ENCODE data around the gene EHMT2.
"Not testable (repeated sequence)": the region's sequence is repeated elsewhere in the genome, so short reads cannot be mapped to it uniquely, and the experiment has no call there.

EHMT2 gene

DNA sequence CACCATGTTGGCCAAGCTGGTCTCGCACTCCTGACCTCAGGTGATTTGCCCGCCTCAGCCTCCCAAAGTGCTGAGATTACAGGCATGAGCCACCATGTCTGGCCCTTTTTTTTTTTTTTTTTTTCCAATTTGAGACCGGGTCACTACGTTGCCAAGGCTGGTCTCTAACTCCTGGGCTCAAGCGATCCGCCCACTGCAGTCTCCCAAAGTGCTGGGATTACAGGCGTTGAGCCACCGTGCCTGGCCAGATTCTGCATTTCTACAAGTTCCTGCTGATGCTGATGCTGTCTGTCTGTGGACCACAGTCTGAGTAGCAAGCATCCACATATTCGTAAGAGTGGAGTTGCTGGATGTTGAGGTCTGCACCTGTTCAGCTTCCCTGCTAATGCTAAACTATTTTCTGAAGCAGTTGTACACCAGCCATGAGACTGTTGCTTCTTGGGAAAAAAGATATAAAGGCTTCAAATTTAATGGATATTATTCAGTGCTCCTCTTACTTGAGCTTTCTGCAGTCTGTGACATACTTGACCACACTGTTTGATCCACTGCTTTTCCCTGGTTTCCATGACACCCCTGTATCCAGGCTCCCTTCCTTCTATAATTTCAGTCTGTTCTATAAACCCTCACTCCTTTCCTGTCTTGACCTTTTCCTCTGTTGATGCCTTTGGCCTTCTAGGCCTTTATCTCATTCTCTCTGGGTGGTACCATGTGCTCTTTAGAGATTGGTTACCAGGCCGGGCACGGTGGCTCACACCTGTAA, 14.5 kb upstream of the EHMT2 start:
- no peak for DNase-seq

DNA sequence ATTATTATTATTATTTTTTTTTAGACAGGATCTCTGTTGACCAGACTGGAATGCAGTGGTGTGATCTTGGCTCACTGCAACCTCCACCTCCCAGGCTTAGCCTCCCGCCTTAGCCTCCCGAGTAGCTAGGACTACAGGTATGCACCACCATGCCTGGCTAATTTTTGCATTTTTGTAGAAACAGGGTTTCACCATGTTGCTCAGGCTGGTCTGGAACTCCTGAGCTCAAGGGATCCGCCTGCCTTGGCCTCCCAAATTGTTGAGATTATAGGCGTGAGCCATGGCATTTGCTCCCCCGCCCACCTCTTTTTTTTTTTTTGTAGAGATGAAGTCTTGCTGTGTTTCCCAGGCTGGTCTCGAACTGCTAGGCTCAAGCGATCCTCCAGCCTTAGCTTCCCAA, 11.8 kb upstream of the EHMT2 start:
- not testable (repeated sequence) for DNase-seq

DNA sequence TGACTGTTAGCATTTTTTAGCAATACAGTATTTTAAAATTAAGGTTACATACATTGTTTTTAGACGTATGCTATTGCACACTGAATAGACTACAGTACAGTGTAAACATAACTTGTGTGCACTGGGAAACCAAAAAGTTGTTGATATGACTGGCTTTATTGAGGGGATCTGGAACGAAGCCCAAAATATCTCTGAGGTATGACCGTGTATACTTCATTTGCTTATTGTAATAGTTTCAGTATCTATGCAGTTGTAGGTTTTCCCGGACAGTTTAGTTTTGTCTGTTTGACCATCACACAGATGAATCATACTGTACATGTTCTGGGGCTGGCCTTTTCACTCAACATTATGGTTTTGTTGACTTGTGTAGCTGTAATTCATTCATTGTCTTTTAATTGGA, 11.3 kb upstream of the EHMT2 start:
- DNase-seq: no peak

DNA sequence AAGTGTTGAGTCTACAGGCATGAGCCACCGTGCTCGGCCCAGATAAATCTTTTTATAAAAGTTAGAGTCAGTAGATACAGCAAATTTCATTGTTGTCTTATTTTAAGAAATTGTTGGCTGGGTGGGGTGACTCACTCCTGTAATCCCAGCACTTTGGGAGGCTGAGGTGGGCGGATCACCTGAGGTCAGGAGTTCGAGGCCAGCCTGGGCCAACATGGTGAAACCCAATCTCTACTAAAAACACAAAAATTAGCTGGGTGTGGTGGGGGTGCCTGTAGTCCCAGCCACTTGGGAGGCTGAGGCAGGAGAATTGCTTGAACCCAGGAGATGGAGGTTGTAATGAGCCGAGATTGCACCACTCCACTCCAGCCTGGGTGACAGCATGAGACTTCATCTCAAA, 10.8 kb upstream of the EHMT2 start:
- not testable (repeated sequence) for DNase-seq

DNA sequence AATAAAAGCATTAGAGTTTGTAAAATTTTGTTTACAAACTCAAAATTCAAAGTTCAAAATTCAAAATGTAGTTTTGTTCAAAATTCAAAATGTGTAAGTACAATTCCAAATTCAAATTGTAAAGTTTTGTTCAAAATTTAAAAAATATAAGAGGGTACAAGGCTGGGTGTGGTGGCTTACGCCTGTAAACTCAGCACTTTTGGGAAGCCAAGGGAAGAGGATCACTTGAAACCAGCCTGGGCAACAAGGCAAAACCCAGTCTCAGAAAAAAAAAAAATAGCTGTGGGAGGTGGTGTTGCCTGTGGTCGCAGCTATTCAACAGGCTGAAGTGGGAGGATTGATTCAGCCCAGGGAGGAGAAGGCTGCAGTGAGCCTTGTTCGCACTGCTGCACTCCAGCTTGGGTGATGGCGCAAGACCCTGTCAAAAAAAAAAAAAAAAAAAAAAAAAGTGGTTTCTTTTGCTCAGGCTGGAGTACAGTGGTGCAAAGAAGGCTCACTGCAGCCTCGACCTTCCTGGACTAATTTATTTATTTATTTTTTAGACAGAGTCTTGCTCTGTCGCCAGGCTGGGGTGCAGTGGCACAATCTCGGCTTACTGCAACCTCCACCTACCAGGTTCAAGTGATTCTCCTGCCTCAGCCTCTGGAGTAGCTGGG, 9.8 kb upstream of the EHMT2 start:
- DNase-seq: no peak

DNA sequence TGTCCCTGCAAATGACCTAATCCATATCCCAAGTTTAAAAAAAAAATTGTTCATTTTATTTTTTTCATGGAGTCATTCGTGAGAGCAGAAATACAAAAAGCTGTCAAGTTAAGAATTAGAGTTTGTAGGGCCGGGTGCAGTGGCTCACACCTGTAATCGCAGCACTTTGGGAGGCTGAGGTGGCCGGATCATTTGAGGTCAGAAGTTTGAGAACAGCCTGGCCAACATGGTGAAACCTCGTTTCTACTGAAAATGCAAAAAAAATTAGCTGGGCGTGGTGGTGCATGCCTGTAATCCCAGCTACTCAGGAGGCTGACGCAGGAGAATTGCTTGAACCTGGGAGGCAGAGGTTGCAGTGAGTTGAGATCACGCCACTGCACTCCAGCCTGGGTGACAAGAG, 9.2 kb upstream of the EHMT2 start:
- not testable (repeated sequence) for DNase-seq

DNA sequence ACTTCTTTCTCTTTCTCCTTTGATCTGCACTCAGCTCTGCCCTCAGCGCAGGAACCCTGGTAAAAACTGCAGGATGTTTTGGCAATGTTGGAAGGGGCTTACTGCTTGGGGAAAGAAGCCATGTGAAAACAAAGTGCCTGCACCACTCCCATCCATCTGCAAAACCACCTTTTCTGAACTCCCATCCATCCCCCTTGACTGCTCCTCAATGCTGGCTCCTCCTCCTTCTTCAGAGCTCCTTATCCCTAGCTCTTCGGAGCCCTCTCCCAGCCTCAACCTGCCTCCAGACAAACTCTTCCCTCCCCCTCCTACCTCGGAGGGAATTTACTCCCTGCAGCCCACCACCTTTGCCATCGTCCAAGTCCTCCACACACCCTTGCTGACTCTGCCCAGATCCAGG, 8.6 kb upstream of the EHMT2 start:
- no peak for DNase-seq

DNA sequence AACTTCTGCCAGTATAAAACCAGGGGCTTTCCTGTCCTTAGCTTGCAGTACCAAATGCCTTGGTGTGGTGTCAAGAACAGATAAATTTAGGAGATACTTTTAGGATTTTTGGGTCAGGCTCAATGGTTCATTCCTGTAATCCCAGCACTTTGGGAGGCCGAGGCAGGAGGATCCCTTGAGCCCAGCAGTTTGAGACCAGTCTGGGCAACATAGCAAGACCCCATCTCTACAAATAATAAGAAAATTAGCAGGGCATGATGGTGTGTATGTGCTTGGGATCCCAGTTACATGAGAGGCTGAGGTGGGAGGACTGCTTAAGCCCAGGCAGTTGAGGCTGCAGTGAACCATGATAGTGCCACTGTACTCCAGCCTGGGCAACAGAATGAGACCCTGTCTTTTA, 7.5 kb upstream of the EHMT2 start:
- DNase-seq: no peak

DNA sequence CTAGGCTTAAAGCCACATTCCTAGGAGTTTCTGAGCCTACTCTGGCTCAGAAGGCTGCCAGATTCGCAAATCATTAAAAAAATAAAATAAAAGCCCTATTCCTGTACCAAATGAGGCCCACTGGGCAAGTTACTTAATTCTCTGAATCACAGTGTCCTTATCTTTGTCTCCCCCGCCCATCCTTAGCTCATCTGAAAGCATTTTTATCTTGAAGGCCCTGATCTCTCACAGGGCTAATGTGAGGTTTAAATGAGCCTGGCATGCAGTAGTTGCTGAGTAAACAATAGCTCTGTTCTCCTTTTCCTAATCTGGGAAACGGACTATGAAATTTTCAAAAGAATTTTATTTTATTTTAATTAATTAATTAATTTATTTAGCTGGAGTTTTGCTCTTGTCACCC, 6.5 kb upstream of the EHMT2 start:
- no peak for DNase-seq

DNA sequence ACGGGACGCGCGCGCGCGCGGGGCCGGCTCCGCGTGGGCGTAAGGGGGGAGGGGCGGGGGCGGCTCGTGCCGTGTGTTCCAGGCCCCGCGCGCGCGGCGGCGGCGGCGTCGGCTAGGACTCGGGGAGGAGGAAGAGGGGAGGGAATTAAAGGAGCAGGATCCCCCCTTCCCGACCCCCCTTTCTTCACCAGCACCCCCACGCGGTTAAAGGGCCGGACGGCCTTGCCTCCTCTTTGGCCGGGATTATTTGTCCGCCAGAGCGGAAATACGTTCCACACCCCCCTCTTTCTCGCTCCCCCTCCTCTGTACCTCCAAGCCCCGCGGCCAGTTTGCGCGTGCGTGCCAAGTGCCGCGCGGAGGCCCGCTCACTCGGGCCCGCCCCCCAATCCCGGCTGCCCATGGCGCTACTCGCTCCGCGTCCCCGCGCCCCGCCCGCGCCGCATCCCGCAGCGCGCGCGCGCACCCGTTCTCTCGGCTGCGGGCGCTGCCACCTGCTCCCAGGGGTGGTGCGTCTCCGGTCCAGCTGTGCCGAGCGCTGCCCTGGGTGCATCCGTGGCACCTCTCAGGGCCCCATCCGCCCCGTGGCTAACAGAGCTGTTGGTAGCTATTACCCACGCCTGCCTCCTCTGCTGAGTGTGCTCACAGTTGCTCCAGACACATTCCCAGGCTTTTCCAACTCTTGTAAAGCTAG, 4.6 kb upstream of the EHMT2 start, which contains the start of gene ZBTB12:
ZBTB12 (minus strand) TSS at position 134 of the 691 bp plus-strand sequence. CDS start 781 bp downstream, outside the sequence.
- peak; percentile 89 for DNase-seq

DNA sequence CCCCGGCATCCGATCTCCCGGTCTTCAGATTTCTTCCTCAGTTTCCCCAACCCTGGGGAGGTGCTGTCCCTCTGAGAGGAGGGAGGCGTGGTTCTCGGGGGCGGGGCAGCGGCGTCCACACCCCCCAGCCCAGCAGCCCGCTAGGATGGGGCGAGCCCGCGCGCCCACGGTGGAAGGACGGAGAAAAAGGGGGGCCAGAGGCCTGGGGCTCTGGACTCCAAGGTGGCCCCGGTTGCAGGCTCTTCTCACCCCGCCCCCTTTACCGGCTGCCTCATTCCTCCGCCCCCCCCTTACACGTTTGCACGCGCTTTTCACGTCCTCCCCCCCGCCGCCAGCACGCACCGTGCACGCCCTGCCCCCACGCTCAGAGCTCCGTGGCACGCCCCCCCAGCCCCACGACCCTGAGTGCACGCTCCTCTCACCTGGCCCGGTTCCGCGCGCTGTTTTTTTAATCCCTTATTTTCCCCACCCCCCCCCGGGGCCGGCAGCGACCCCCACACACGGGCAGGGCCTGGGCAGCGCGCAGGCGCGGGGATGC, 4.0 kb upstream of the EHMT2 start:
- peak; percentile 75 for DNase-seq

DNA sequence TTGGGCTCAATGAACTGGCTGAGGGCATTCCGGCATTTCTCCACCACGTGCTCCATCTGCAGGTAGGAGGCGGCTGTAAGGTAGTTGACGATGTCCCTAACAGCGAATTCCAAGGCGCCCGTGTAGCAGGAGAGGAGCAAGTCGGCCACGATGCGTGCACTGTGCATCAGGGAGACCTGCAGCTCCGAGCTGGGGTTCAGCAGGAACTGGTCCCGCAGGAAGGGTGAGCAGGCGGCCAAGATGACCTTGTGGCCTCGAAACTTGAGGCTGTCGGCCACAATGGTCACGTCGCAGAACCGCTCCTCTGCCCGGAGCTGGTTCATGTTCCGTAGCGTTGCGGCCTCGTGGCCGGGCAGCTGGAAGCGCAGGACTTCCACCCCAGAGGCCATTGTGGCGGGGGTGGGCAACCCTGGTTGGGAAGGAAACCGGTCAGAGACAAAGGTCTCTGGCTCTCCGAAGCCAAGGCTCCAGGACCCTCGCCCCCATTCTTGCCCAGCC, 3.5 kb upstream of the EHMT2 start:
- DNase-seq: no peak

DNA sequence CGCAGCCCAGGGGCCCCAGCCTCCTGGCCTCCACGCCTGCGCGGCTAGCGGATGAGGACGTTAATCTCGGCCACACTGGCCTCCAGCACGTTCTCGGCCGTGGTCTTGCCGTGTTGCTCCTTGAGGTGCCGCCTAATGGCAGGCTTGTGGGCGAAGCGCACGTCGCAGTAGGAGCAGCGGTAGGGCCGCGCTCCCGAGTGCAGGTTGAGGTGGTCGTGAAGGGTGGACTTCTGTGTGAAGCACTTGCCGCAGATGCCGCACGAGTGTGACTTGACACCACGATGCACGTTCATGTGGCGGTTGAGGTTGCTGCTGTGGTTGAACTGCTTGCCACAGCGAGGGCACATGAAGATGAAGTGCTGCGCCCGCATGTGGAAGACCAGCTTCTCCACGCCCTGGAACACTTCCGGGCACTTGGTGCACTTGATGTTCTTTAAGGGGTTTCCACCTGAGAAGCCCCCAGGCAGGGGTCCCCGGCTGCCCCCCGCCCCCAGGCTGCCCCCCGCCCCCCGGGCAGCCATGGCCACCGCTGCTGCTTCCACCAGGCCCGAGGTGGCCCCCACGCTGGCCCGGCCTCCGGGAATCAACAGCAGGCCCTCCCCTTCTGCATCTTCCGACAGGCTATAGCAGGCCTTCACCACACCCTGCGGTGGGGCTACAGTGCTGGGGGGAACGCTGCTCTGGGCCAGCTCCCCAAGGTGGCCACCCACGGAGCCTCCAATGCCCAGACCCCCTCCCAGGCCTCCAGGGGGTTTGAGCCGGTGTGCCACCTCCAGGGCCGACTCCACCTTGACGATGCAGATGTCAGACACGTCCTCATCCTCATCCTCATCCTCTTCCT, 2.6 kb upstream of the EHMT2 start:
- DNase-seq: no peak

DNA sequence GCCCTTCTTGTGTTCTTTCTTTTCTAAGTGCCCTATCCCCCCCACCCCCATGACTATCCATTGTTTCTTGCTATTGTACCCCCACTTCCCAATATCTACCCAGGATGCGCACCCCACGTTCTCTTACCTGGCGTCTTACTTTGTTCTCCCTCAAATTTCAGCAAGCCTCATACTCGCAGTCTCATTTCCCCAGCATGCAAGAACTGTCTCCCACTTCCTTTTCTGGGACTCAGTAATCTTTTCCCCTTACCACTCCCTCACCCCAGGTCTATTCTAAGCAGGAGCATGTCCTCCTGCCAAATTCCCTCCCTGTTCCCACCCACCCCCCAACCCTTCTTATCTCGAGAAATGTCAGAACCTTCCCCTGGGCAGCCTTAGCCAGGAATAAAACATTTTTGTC, 1.7 kb upstream of the EHMT2 start:
- DNase-seq: no peak

DNA sequence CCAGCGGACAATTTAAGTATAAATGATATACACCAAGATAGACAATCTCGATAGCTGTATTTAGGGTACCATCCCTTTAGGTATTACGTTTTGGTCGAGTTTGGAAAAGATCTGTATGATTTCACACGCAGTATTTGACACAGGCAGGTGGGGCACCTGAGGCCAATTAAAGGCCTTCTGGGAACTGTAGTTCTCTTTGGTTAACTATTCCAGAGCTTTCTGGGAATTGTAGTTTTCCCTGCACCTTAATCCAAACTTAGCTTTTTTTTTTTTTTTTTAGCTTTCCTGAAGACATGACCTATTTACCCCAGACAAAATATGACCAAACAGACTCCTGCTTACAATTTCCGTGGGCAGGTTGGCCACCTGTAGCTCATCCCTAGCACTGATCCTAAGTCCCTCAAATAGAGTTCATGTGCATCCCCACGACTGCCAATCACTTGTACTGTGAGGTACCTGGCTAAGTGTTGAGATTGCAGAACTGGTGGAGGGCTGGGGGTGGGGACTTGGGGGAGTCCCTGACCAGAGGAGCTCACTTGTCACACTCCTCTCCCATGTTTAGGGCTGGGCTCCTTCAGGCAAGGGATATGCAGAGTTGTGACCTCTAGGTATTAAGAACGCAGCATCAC, 999 bp upstream of the EHMT2 start:
- no peak for DNase-seq

DNA sequence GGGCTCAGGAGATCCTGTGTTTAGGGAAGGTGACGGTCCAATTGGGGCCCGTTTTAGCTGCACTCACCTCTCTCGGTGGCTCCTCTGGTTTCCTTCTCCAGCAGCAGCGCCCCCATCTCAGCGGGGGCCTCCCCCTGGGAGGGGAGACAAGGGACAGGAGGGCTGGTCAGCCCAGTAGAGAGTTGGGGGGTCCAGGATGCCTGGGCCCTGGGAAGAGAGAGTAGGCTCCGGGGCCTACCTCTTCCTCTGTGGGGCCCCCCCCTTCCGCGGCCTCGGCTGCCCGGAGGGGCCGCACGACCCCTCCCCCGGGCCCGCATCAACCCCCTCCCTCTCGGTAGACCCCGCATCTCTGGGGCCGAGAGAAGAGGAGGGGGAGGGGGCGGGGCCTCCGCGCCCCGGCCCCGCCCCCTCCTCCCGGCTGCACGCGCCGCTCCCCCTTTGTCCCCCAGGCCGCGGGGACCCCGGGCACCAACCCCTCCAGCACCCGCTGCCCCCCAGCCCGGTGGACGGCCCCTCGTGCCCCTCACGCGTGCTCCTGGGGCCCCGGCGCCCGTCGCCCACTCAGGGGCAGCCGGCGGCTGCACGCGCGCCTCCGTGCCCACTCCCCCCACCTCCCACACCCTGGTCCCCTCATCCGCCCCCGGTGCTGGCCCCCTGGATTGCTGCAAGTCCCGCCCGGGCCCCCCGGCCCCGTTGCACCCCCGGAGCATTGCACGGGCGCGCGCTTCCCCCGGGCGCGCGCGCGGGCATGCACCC, 464 bp downstream of the EHMT2 start:
- no peak for DNase-seq

DNA sequence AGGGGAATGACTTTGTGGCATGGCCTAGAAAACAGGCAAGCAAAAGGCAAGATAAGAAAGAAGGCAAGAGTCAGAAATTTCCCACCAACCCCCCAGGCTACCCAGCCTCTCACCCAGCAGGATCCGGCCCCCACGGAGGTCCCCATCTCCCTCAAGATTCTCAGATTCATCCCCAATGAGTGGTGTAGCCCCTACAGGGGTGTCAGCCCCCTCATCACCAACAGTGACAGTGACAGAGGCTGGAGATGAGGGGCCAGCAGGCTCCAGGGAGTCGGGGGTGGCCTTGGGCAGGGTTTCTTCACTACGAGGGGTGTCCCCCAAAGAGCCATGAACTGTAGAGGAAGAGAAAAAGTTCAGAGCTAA, 1.0 kb downstream of the EHMT2 start:
- no peak for DNase-seq

DNA sequence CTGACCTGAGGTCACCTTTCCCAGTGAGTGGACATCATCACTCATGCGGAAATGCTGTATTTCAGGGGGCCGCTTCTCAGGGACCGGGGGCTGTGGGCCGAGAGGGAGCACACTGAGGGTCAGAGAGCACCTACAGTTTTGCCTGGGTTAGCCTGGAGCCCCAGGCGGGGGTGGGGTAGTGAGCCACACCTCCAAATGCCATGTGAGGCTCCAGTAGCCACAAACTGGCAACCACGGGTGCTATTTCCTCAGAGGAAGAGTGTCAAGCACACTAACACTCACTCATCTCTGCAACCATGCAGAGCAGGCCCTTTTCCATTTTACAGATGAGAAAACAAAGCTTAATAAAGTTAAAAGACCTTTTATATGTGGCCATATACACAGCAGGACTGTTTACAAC, 4.7 kb downstream of the EHMT2 start:
- no peak for DNase-seq

DNA sequence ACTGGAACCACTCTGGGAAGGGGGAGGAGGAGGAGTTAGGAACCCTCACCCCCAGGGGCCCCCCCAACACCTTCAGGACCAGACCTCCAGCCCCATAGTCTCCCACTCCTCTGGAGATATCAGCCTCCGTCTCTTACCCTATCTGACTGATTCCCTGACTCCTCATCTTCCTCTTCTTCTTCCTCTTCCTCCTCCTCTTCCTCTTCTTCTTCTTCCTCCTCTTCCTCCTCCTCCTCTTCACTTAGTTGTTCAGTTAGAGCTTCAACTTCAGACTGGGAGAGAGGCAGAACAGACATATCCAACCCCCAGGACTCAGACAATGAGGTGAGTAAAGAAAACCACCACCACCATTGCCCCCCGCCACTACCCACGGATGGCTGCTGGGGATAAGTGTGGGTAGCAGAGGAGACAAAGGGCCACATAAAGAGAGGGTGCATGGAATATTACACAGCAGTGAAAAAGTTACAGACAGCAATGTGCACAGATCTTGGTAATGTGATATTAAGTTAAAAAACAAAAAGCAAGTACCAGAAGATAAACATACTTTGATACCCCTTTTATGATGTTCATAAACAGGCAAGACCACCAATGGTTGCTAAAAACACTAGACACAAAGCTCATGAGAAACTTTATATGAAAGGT, 8.0 kb downstream of the EHMT2 start:
- DNase-seq: no peak

DNA sequence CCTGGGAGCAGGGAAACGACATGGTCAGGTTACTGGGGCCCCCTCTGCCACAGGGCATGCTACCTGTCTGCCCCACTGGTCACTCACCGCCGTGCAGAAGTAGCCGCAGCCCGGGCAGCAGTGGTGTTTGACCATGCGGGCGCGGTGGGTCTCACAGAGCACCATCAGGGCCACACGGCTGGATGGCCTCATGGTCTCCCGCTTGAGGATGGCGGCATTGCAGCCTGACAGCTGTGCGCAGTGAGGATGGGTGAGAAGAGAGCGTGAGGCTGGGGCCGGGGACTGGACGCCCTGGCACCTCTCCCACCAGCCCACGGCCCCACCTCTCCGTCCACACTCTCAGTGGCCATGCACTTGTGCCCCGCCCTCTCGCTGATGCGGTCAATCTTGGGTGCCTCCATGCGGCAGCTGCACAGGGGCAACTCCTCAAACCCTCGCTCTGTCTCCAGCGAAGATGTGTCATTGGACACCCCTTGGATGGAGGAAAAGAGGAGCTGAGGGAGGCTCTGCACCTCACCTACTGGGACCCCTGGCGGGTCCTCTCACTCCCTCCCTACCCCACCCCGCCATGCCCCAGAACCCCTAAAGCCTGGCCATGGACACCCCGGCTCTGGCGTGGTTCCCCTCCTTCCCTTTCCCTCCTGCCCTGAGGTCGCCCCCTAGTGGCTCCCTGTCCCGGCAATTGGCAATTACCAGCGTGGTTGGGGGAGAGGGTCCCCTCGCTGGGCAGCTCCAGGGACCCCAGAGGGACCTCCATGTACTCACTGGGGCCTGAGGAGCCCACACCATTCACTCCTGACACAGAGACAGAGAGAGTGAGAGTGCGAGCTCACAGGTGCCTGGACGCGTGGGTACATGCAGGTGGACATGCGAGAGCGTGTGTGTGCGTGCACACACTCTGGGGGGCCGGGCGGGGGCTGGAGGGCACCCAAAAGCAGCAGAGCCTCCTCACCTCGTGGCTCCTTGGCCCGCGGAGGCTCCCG, 8.9 kb downstream of the EHMT2 start:
- peak; percentile 84 for DNase-seq
